NCI-H187 (cell line): ENCODE measurements around the gene IP6K3.

Source experiments
- DNase-seq, 2 experiments: peaks; one replicate each; lab custom pipeline; 2025; lab: John Stamatoyannopoulos, UW

Gene IP6K3

GRCh38 chr6:33705268-33705885, 41.3 kb downstream of the IP6K3 start:
- no peak for DNase-seq

- DNase-seq: no peak
Observed at GRCh38 chr6:33704215-33705066, 42.3 kb downstream of the IP6K3 start.

GRCh38 chr6:33702345-33702977, 44.2 kb downstream of the IP6K3 start:
- no peak for DNase-seq

GRCh38 chr6:33700391-33701050, 46.2 kb downstream of the IP6K3 start:
- DNase-seq: no peak

GRCh38 chr6:33699739-33700138, 47.0 kb downstream of the IP6K3 start:
- DNase-seq: no peak

DNA sequence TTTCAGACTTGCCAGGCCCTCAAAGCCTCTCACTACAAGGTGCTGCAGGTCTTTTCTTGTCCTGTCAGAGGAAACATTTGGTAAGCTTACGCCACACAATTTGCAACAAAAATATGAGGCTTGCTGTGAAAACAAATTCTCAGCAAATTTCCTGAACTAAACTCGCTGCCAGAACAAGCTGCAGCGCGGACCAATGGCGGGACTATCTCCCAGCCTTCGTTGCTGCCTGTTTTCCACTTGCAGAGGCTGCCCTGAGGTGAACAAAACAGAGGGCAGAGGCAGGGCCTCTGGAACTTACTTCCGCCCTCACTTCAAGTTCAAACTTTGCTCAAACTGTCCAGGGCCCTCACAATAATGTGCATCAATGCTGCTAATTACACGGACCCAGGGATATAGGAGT, 47.6 kb downstream of the IP6K3 start:
- DNase-seq: no peak

- DNase-seq: no peak
Observed at GRCh38 chr6:33698494-33698893, 48.2 kb downstream of the IP6K3 start.

- DNase-seq: no peak
Observed at GRCh38 chr6:33697845-33698244, 48.9 kb downstream of the IP6K3 start.

DNA sequence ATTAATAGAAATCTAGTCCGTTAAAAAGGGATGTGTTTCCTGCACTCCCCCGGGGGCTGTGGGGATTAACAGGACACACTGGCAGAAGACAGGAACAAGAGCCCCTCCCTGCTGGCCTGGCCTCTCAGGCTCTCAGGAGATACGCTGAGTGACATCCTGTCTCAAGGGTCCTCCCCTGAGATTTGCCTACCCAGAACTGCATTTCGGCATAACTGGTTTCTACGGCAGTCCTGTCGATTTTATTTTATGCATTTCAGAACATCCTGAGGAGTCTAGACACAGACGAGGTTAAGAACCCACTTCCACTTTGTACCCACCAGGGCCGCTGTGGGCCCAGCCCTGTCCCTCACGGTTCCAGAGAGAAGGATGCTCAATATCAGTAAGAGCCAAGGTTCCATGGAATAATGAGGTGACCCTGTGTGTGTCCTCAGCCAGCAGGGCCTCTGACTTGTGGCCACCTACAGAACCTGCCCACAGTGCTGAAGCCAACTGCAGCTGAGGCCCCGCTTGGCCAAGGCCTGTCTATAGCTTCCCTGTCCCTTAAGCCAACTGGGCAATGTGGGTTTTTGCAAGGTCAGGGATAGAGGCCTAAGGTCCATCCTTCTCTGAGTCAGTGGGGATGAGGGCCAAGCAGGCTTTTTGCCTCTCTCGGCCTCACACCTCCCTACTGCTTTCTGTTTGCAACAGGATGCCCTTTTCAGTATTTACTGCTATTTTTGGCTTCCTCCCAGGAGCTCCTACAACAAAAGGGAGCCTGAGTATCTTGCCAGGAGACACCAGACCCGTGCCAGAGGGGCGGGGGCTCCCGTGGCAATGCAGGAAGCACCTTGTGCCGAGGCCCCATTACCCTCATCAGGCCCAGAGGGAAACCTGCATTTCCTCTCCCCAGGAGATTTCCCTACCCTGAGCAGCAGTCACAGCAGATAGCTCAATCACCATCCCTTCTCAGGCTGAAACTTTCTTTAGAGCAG, 49.9 kb downstream of the IP6K3 start:
- DNase-seq: no peak

- DNase-seq: no peak
Observed at GRCh38 chr6:33696076-33696475, 50.6 kb downstream of the IP6K3 start.

- no peak for DNase-seq
Observed at GRCh38 chr6:33695451-33695887, 51.2 kb downstream of the IP6K3 start.

DNA sequence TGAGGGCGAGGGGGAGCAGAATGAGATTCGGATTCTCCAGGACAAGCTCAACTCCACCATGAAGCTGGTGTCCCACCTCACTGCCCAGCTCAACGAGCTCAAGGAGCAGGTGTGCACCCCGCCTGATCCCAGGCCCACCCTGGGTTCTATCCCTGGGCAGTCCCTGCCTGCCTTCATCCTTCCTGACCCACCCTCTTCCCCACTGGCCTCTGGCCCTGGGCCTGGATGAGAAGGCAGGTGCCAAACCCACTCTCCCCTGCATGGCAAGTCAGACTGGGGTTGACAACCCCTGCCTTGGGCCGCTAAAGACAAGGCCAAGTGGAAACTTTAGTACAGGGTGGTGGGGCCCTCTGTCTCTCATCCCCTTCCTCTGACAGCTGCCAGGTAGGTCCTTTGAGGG, 51.7 kb downstream of the IP6K3 start:
- DNase-seq: no peak

- DNase-seq: no peak
Observed at GRCh38 chr6:33694401-33694931, 52.2 kb downstream of the IP6K3 start.

GRCh38 chr6:33693186-33694105, 53.3 kb downstream of the IP6K3 start:
- DNase-seq: no peak

DNA sequence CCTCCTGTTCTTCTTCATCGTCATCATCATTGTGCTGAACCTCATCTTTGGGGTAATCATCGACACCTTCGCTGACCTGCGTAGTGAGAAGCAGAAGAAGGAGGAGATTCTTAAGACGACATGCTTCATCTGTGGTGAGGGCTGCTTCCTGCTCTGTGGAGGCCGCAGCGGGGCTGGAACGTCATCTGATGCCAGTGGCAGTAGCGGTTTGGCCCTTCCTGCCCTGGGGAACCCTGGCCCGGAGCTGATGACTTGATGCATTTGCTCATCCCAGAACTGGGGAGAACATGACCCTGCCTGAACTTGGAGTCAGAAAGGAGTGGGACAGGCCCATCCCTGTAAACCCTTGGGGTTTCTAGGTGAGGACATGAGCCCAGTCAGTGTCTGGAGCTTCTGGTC, 53.9 kb downstream of the IP6K3 start:
- DNase-seq: no peak

- no peak for DNase-seq
Observed at GRCh38 chr6:33692078-33692759, 54.5 kb downstream of the IP6K3 start.

DNA sequence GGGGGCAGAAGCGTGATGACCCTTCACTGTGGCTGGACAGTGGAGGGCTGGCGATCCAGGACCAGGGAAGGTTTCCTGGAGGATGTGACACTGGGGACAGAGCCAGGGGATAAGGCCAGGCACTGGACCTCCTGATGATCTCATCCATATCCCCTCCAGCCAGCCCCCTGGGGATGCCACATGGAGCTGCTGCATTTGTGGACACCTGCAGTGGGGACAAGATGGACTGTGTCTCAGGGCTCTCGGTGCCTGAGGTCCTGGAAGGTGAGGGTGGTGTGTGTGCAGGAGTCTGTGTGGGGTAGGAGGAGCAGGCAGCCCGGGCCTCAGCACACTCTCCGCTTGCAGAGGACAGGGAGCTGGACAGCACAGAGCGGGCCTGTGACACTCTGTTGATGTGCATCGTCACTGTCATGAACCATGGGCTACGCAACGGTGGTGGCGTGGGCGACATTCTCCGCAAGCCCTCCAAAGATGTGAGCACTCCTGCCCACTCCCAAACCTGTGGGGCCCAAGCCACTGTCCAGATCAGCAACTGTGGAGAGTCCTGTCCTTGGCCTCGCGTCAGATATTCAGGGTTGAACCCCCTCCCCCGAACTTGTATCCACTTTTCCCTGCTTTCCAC, 55.1 kb downstream of the IP6K3 start:
- no peak for DNase-seq

- no peak for DNase-seq
Observed at GRCh38 chr6:33690766-33691165, 55.9 kb downstream of the IP6K3 start.

GRCh38 chr6:33689879-33690278, 56.8 kb downstream of the IP6K3 start:
- DNase-seq: no peak
